Esophagus squamous epithelium (tissue), 4 donors: ENCODE data around the gene PRDM11.

ENCODE experiments used
- CTCF ChIP-seq, 6 experiments: fragments of 450-650 bp in 4 of 6; fragments of 200-600 bp in 2 of 6; sonication (generic) in 2 of 6; IDR thresholded peaks; one replicate each; pipeline ENCODE4 v1.5.1; 2016 to 2019; ENCODE audit warnings: antibody characterized with exemption in 6 of 6, mild to moderate bottlenecking in 4 of 6, moderate library complexity in 4 of 6
- POLR2A ChIP-seq, 4 donors: fragments of 450-650 bp; IDR thresholded peaks; one replicate each; pipeline ENCODE4 v1.6.1; 2017; ENCODE audit warnings: antibody characterized with exemption in 4 of 4, mild to moderate bottlenecking in 4 of 4, moderate library complexity in 3 of 4

DNA sequence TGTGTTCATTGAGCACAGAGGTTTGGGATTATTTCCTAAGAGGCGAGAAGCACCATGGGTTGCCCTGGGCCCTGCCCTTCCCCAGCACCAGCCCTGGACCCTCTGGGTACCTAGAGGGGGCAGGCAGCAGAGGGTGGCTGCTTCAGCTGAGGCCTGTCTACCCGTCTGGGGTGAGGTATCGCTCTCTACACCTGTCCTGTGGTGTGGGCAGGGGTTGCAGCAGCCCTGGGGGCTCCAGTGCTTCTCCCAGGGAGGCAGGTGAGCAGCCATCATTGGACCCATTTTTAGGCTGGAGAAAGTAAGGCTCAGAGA is 15.6 kb downstream of the PRDM11 start:
- TF ChIP-seq CTCF (IDR thresholded peaks at IDR 0.05) (no peak), POLR2A (IDR thresholded peaks at IDR 0.05) (no peak)
